HepG2 (cell line): ENCODE measurements around the gene ZWILCH. TPM values are rescaled to one million over a fixed set of nuclear protein-coding genes. Genes with fewer than 3 reads are reported as not detected.

Experiments
- ATAC-seq: fragments of 200-7000 bp; cut with Tn5 transposase; 3 replicates; pipeline ENCODE4 v1.9.1; 2020; ENCODE audit warnings: mild to moderate bottlenecking, moderate library complexity
- BruUV-seq: library from RNA; stranded (reverse); fragments of 400-500 nt; replicated peaks from 2 replicates; lab custom pipeline; 2021; lab: Mats Ljungman, UMichigan
- CTCF ChIA-PET: fragments of 300-600 bp; formaldehyde crosslinking; extraction: SDS; loops from one replicate; lab custom pipeline; 2021; ENCODE audit warnings: low total read pairs, inconsistent platforms, low intra/inter-chr PET ratio; lab: Yijun Ruan, JAX
- POLR2A ChIA-PET: fragments of 350-600 bp; sonication (Branson Sonifier 250); formaldehyde crosslinking; loops from one replicate; lab custom pipeline; 2020; ENCODE audit warnings: antibody characterized with exemption, inconsistent platforms; lab: Yijun Ruan, JAX
- DNase-seq: peaks from one replicate; pipeline ENCODE4 v3.0.0-alpha.2; 2015; ENCODE audit warnings: low spot score
- FAIRE-seq: peaks from 3 replicates; lab custom pipeline; 2011; peaks lifted over from hg19 to GRCh38; lab: Jason Lieb, UNC
- H2AFZ ChIP-seq: one replicate; pipeline ENCODE4 v1.6.1; 2011; ENCODE audit warnings: low read length, inconsistent platforms
- H3K27ac ChIP-seq: fragments of 300-600 bp; 3 replicates; pipeline ENCODE4 v1.8.0; 2011; ENCODE audit warnings: mixed run types, mild to moderate bottlenecking, mixed read lengths, low read length, inconsistent platforms; ENCODE audit not compliant: insufficient read depth; ENCODE audit errors: extremely low read length
- H3K27me3 ChIP-seq, 2 experiments: fragments of 200-600 bp in 1 of 2; 2 replicates in 1 of 2; 3 replicates in 1 of 2; pipeline versions ENCODE4 v1.6.0 to v1.8.0; 2011; ENCODE audit warnings: low read length in 2 of 2, mild to moderate bottlenecking in 2 of 2, moderate library complexity in 2 of 2, inconsistent platforms in 1 of 2; ENCODE audit not compliant: insufficient read depth in 2 of 2, control insufficient read depth in 1 of 2
- H3K36me3 ChIP-seq, 2 experiments: fragments of 200-600 bp in 1 of 2; replicated peaks in 1 of 2; 2 replicates in 1 of 2; 3 replicates in 1 of 2; pipeline versions ENCODE4 v1.5.1 to v1.8.0; 2011; ENCODE audit warnings: low read length in 2 of 2, inconsistent platforms in 1 of 2; ENCODE audit not compliant: insufficient read depth in 2 of 2, control insufficient read depth in 1 of 2
- H3K4me1 ChIP-seq: 2 replicates; pipeline ENCODE4 v1.5.1; 2012; ENCODE audit warnings: low read length, inconsistent platforms; ENCODE audit not compliant: insufficient read depth
- H3K4me2 ChIP-seq: 2 replicates; pipeline ENCODE4 v1.6.0; 2011; ENCODE audit warnings: low read depth, low read length, inconsistent platforms
- H3K4me3 ChIP-seq, 3 experiments: fragments of 200-600 bp in 1 of 3; sonication (generic), shearing (Covaris generic) in 1 of 3; replicated peaks in 1 of 3; 2 replicates each; pipeline ENCODE4 v1.5.1; 2011 to 2016; ENCODE audit warnings: low read length in 3 of 3, inconsistent platforms in 2 of 3, low read depth in 2 of 3, mild to moderate bottlenecking in 2 of 3, control low read depth in 1 of 3, mixed read lengths in 1 of 3; ENCODE audit not compliant: insufficient read depth in 1 of 3
- H3K79me2 ChIP-seq: one replicate; pipeline ENCODE4 v1.6.1; 2011; ENCODE audit warnings: low read length, inconsistent platforms; ENCODE audit not compliant: insufficient read depth
- H3K9ac ChIP-seq: 2 replicates; pipeline ENCODE4 v1.6.0; 2011; ENCODE audit warnings: mild to moderate bottlenecking, low read depth, low read length, inconsistent platforms; ENCODE audit not compliant: insufficient read depth
- H3K9me3 ChIP-seq: 2 replicates; pipeline ENCODE4 v1.5.1; 2012; ENCODE audit warnings: mild to moderate bottlenecking, low read length
- H4K20me1 ChIP-seq: 2 replicates; pipeline ENCODE4 v1.6.0; 2011; ENCODE audit warnings: inconsistent platforms, mild to moderate bottlenecking, low read length, moderate library complexity; ENCODE audit not compliant: insufficient read depth
- ERF ChIP-seq: IDR thresholded peaks from 2 replicates; pipeline ENCODE4 v1.6.1; 2018; ENCODE audit warnings: missing biosample characterization, missing genetic modification reagents
- ETV6 ChIP-seq: sonication (generic); formaldehyde crosslinking; conservative IDR thresholded peaks from 2 replicates; pipeline ENCODE4 v1.4.0; 2020; ENCODE audit warnings: missing genetic modification reagents
- MAF1 ChIP-seq: sonication (generic); formaldehyde crosslinking; IDR thresholded peaks from 2 replicates; pipeline ENCODE4 v1.5.0; 2020; ENCODE audit warnings: missing genetic modification reagents, borderline replicate concordance
- MAFF ChIP-seq: IDR thresholded peaks from 2 replicates; pipeline ENCODE4 v1.6.1; 2011; ENCODE audit warnings: low read depth, low read length, improper control_type of control experiment
- MED8 ChIP-seq: sonication (generic); formaldehyde crosslinking; IDR thresholded peaks from 2 replicates; pipeline ENCODE4 v1.8.1; 2023; ENCODE audit warnings: mild to moderate bottlenecking, missing genetic modification reagents; ENCODE audit not compliant: insufficient replicate concordance
- NPAS2 ChIP-seq: sonication (generic); formaldehyde crosslinking; IDR thresholded peaks from 2 replicates; pipeline ENCODE4 v1.8.0; 2022; ENCODE audit warnings: mild to moderate bottlenecking, missing genetic modification reagents, borderline replicate concordance
- PAX8 ChIP-seq: sonication (generic); formaldehyde crosslinking; IDR thresholded peaks from 2 replicates; pipeline ENCODE4 v1.8.0; 2022; ENCODE audit warnings: mild to moderate bottlenecking, missing genetic modification reagents, borderline replicate concordance
- THYN1 ChIP-seq: sonication (generic); formaldehyde crosslinking; IDR thresholded peaks from 2 replicates; pipeline ENCODE4 v1.8.1; 2023; ENCODE audit warnings: low read depth, mild to moderate bottlenecking, moderate library complexity, missing genetic modification reagents, borderline replicate concordance
- ZBTB38 ChIP-seq: sonication (generic); formaldehyde crosslinking; IDR thresholded peaks from 2 replicates; pipeline ENCODE4 v1.5.1; 2020; ENCODE audit warnings: mild to moderate bottlenecking, missing genetic modification reagents
- ZC3H13 ChIP-seq: sonication (generic); formaldehyde crosslinking; IDR thresholded peaks from 2 replicates; pipeline ENCODE4 v1.8.1; 2023; ENCODE audit warnings: mild to moderate bottlenecking, missing genetic modification reagents, moderate library complexity
- ZNF20 ChIP-seq: sonication (generic); formaldehyde crosslinking; IDR thresholded peaks from 2 replicates; pipeline ENCODE4 v1.4.0; 2020; ENCODE audit warnings: mild to moderate bottlenecking, moderate library complexity, missing genetic modification reagents
- ZNF782 ChIP-seq: sonication (generic); formaldehyde crosslinking; IDR thresholded peaks from 2 replicates; pipeline ENCODE4 v1.4.0; 2020; ENCODE audit warnings: missing genetic modification reagents, mild to moderate bottlenecking, borderline replicate concordance
- in situ Hi-C: cut with HindIII; loops from 2 replicates; pipeline ENCODE4 v1.10.0; 2017; ENCODE audit warnings: low pct_unique_long_range_greater_than_20kb; ENCODE audit not compliant: extremely low pct_ligation_motif_present
- intact Hi-C: fragments of 100-400 bp; cut with micrococcal nuclease; formaldehyde crosslinking; loops from one replicate; pipeline ENCODE4 v1.10.0; 2022; ENCODE audit not compliant: unreplicated experiment
- polyA plus RNA-seq, 8 experiments: library from polyadenylated mRNA; depleted of rRNA in 3 of 8; stranded (reverse) in 7 of 8; unstranded in 1 of 8; fragments of >200 nt; fragmentation: Illumina TruSeq in 4 of 8; extraction: Trizol in 4 of 8; gene quantifications; 2 replicates each; pipeline versions ENCODE4 v1.2.1 to v1.2.3, GENCODE V29; 2011 to 2016; ENCODE audit warnings: low read depth in 4 of 8, missing spikeins in 1 of 8, mixed read lengths in 1 of 8; ENCODE audit not compliant: insufficient read depth in 1 of 8
- total RNA-seq, 5 experiments: library from RNA; depleted of rRNA; stranded (reverse); fragments of >200 nt; fragmentation: Illumina TruSeq; extraction: Trizol; gene quantifications; 2 replicates each; pipeline ENCODE4 v1.2.3, GENCODE V29; 2016; ENCODE audit warnings: low read depth in 1 of 5
- TF ChIP-seq, protein P1 (sequence below): sonication (generic); formaldehyde crosslinking; IDR thresholded peaks from 2 replicates; pipeline ENCODE4 v1.5.0; 2020; ENCODE audit warnings: missing genetic modification reagents
- TF ChIP-seq, protein P2 (sequence below): sonication (generic); formaldehyde crosslinking; IDR thresholded peaks from 2 replicates; pipeline ENCODE4 v1.5.1; 2020; ENCODE audit warnings: mild to moderate bottlenecking, missing genetic modification reagents, borderline replicate concordance

Gene ZWILCH
- total and polyA plus RNA-seq, 2 of the 13 experiments (the other 11 are each of a cell fraction or from before 2014, with no cell fraction given) = 9.5 to 27.8 TPM

DNA sequence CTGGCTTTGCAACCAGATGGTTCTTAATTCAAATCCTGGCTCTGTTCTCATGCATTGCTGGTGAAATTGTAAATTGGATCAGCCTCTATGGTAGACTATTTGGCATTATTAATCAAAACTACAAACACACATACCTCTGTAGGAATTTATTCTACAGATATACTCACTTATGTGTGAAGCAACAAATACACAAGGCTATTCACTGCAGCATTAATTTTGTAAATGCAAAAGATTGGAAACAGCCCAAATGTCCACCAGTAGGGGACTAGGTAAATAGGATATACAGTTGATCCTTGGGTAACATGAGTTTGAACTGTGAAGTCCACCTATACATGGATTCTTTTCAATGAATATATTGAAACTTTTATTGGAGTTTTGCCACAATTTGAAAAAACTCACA, 90.2 kb downstream of the ZWILCH start:
- TF ChIP-seq, protein P1, sequence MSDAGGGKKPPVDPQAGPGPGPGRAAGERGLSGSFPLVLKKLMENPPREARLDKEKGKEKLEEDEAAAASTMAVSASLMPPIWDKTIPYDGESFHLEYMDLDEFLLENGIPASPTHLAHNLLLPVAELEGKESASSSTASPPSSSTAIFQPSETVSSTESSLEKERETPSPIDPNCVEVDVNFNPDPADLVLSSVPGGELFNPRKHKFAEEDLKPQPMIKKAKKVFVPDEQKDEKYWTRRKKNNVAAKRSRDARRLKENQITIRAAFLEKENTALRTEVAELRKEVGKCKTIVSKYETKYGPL (CRISPR knock-in tag) = no peak
- TF ChIP-seq, protein P2, sequence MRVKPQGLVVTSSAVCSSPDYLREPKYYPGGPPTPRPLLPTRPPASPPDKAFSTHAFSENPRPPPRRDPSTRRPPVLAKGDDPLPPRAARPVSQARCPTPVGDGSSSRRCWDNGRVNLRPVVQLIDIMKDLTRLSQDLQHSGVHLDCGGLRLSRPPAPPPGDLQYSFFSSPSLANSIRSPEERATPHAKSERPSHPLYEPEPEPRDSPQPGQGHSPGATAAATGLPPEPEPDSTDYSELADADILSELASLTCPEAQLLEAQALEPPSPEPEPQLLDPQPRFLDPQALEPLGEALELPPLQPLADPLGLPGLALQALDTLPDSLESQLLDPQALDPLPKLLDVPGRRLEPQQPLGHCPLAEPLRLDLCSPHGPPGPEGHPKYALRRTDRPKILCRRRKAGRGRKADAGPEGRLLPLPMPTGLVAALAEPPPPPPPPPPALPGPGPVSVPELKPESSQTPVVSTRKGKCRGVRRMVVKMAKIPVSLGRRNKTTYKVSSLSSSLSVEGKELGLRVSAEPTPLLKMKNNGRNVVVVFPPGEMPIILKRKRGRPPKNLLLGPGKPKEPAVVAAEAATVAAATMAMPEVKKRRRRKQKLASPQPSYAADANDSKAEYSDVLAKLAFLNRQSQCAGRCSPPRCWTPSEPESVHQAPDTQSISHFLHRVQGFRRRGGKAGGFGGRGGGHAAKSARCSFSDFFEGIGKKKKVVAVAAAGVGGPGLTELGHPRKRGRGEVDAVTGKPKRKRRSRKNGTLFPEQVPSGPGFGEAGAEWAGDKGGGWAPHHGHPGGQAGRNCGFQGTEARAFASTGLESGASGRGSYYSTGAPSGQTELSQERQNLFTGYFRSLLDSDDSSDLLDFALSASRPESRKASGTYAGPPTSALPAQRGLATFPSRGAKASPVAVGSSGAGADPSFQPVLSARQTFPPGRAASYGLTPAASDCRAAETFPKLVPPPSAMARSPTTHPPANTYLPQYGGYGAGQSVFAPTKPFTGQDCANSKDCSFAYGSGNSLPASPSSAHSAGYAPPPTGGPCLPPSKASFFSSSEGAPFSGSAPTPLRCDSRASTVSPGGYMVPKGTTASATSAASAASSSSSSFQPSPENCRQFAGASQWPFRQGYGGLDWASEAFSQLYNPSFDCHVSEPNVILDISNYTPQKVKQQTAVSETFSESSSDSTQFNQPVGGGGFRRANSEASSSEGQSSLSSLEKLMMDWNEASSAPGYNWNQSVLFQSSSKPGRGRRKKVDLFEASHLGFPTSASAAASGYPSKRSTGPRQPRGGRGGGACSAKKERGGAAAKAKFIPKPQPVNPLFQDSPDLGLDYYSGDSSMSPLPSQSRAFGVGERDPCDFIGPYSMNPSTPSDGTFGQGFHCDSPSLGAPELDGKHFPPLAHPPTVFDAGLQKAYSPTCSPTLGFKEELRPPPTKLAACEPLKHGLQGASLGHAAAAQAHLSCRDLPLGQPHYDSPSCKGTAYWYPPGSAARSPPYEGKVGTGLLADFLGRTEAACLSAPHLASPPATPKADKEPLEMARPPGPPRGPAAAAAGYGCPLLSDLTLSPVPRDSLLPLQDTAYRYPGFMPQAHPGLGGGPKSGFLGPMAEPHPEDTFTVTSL (CRISPR knock-in tag) = no peak
- no peak for TF ChIP-seq ZNF782 (CRISPR knock-in tag)
- TF ChIP-seq MED8 (CRISPR knock-in tag) = no peak
- no peak for TF ChIP-seq PAX8
- TF ChIP-seq MAFF = no peak
- no peak for TF ChIP-seq ERF (CRISPR knock-in tag)
- no peak for TF ChIP-seq NPAS2 (CRISPR knock-in tag)
- no peak for TF ChIP-seq ZBTB38 (CRISPR knock-in tag)
- TF ChIP-seq ETV6 = no peak
- no peak for TF ChIP-seq ZNF20 (CRISPR knock-in tag)
- no peak for TF ChIP-seq MAF1 (CRISPR knock-in tag)
- no peak for TF ChIP-seq ZC3H13
- no peak for TF ChIP-seq THYN1

More for the DNA sequence above, 90.2 kb downstream of the ZWILCH start:
- in situ Hi-C loops (no loop called here), intact Hi-C loops (no loop called here)
- Histone ChIP-seq H3K27ac (no peak overlapping the region), H3K4me2 (no peak overlapping the region), H3K27me3 (no peaks in the 10 kb centered on the region; a peak in 1 of 5 replicates), H3K4me3 (no peak overlapping the region), H3K36me3 (no peaks in the 10 kb centered on the region), H4K20me1 (no peaks in the 10 kb centered on the region), H3K9ac (no peak overlapping the region), H2AFZ (no peak overlapping the region), H3K4me1 (peaks cover 4% of the 10 kb centered on the region), H3K9me3 (no peaks in the 10 kb centered on the region), H3K79me2 (no peaks in the 10 kb centered on the region)
- no TSS peak for BruUV-seq
- no peak for DNase-seq
- ATAC-seq = no peak
- POLR2A ChIA-PET = no interaction called here
- CTCF ChIA-PET = no interaction called here
- FAIRE-seq = no peak
